ENCODE data around the gene MADD. TPM values are rescaled to one million over a fixed set of nuclear protein-coding genes. Genes with fewer than 3 reads are reported as not detected.
A peak's percentile ranks its signal among the peaks of the same experiment; 100 is the strongest.

The MADD gene
- total RNA-seq, 1 experiment from 2014 or later, result 24.8 TPM

DNA sequence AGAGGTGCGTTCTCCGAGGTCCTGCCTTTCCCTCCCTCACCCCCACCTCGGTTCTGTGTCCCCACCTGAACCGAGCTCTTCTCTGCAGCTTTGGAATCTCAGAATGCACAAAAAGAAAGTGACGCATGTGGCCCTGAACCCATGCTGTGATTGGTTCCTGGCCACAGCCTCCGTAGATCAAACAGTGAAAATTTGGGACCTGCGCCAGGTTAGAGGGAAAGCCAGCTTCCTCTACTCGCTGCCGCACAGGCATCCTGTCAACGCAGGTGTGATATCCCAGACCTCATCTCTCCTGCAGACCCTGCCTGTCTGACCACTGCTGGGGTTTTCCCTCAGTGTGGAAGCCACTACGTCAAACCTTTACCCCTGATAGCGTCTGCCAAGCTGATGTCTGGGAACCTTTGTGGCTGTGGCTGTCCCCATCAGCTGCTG lies 35.2 kb upstream of the MADD start:
- H3K4me1 Mint-ChIP-seq (ENCODE audit: insufficient read depth, unreplicated experiment), result peaks cover 11% of the 10 kb centered on the region
- CTCF ChIA-PET, result interaction anchor here (1.5 to 2.4 kb wide), 3 partner anchors 12 to 56 kb away, joined by 4 to 8 read pairs (median 7); partner anchors contain the start of gene ACP2
- peaks cover 95% of the 10 kb centered on the region for H3K36me3 Mint-ChIP-seq (ENCODE audit: insufficient read depth, unreplicated experiment)
- POLR2A ChIA-PET, result interaction anchor here (0.6 to 5.0 kb wide), 6 partner anchors 13 to 345 kb away, joined by 3 to 32 read pairs (median 6); partner anchors contain the start of genes ACP2 and DDB2
- no peak for TF ChIP-seq CTCF (IDR thresholded peaks at IDR 0.05; ENCODE audit: unreplicated experiment)
- intact Hi-C loops (cut with micrococcal nuclease), result no loop called here
- no peaks in the 10 kb centered on the region for H3K27me3 Mint-ChIP-seq (ENCODE audit: insufficient read depth, unreplicated experiment)
- H3K9me3 Mint-ChIP-seq (ENCODE audit: unreplicated experiment), result no peaks in the 10 kb centered on the region
- H3K4me3 Mint-ChIP-seq (ENCODE audit: unreplicated experiment), result no peak overlapping the region
- no TSS peak for BruUV-seq (replicated peaks)
- no peak for DNase-seq (ENCODE audit: unreplicated experiment)
- peak overlapping the region; percentile 72 for H3K27ac Mint-ChIP-seq (ENCODE audit: low read depth, unreplicated experiment)

DNA sequence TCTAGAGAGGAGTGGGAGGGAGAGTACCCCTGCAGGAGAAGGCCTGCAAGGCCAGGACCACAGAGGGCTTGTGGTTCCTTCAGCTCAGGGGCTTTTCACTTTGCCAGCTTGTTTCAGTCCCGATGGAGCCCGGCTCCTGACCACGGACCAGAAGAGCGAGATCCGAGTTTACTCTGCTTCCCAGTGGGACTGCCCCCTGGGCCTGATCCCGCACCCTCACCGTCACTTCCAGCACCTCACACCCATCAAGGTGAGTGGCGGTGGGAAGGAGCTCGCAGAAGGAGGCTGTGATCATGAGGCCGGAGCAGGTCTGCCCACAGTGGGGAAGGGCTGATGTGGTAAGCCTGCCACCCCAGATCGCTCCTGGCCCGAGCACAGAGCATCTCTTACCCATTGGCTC lies 34.8 kb upstream of the MADD start:
- Mint-ChIP-seq H3K4me1 (ENCODE audit: insufficient read depth, unreplicated experiment) (peaks cover 11% of the 10 kb centered on the region), H3K4me3 (ENCODE audit: unreplicated experiment) (no peak overlapping the region), H3K36me3 (ENCODE audit: insufficient read depth, unreplicated experiment) (peaks cover 94% of the 10 kb centered on the region), H3K27me3 (ENCODE audit: insufficient read depth, unreplicated experiment) (no peaks in the 10 kb centered on the region), H3K9me3 (ENCODE audit: unreplicated experiment) (no peaks in the 10 kb centered on the region), H3K27ac (ENCODE audit: low read depth, unreplicated experiment) (peak overlapping the region; percentile 72)
- intact Hi-C loops (cut with micrococcal nuclease), result no loop called here
- no TSS peak for BruUV-seq (replicated peaks)
- CTCF ChIA-PET, result interaction anchor here (0.6 to 2.4 kb wide), 5 partner anchors 12 to 54 kb away, joined by 3 to 7 read pairs (median 4); partner anchors contain the start of genes ACP2 and DDB2
- POLR2A ChIA-PET, result interaction anchor here (0.6 to 5.0 kb wide), 8 partner anchors 12 to 344 kb away, joined by 3 to 32 read pairs (median 4); partner anchors contain the start of genes ACP2 and DDB2
- DNase-seq (ENCODE audit: unreplicated experiment), result no peak
- TF ChIP-seq CTCF (IDR thresholded peaks at IDR 0.05; ENCODE audit: unreplicated experiment), result no peak

DNA sequence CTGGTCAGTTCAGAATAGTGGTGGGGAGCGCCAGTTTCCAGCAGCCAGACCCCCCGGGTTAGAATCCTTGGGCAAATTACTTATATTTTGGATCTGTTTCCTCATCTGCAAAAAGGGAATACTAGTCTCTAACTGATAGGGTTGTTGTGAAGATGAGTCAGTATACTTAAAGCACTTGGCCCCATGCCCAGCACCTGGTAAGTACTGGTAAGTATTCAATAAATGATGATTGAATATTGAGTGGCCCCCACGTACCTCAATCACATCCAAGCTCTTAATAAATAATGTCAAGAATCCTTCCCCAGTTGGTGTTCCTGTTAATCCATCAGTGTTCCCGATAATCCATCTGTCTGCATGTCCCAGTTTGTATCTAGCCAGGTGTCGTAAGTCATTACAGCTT lies 33.5 kb upstream of the MADD start:
- ChIA-PET POLR2A (interaction anchor here (0.8 to 5.0 kb wide), 8 partner anchors 10 to 51 kb away, joined by 3 to 32 read pairs (median 4); partner anchors contain the start of genes ACP2, DDB2 and NR1H3), CTCF (interaction anchor here (0.6 to 1.6 kb wide), 5 partner anchors 12 to 641 kb away, joined by 3 to 6 read pairs (median 4); partner anchors contain the start of genes ACP2 and DDB2)
- Mint-ChIP-seq H3K9me3 (ENCODE audit: unreplicated experiment) (no peaks in the 10 kb centered on the region), H3K4me3 (ENCODE audit: unreplicated experiment) (no peak overlapping the region), H3K27me3 (ENCODE audit: insufficient read depth, unreplicated experiment) (no peaks in the 10 kb centered on the region), H3K36me3 (ENCODE audit: insufficient read depth, unreplicated experiment) (peaks cover 92% of the 10 kb centered on the region), H3K27ac (ENCODE audit: low read depth, unreplicated experiment) (no peak overlapping the region), H3K4me1 (ENCODE audit: insufficient read depth, unreplicated experiment) (peaks cover 12% of the 10 kb centered on the region)
- BruUV-seq (replicated peaks), result no TSS peak
- TF ChIP-seq CTCF (IDR thresholded peaks at IDR 0.05; ENCODE audit: unreplicated experiment), result no peak
- intact Hi-C loops (cut with micrococcal nuclease), result no loop called here
- DNase-seq (ENCODE audit: unreplicated experiment), result peak; percentile 59

- H3K4me1 Mint-ChIP-seq (ENCODE audit: insufficient read depth, unreplicated experiment), result peaks cover 20% of the 10 kb centered on the region
- no peak overlapping the region for H3K4me3 Mint-ChIP-seq (ENCODE audit: unreplicated experiment)
- H3K36me3 Mint-ChIP-seq (ENCODE audit: insufficient read depth, unreplicated experiment), result peaks cover 89% of the 10 kb centered on the region
- no peak for TF ChIP-seq CTCF (IDR thresholded peaks at IDR 0.05; ENCODE audit: unreplicated experiment)
- H3K9me3 Mint-ChIP-seq (ENCODE audit: unreplicated experiment), result no peaks in the 10 kb centered on the region
- no peak overlapping the region for H3K27ac Mint-ChIP-seq (ENCODE audit: low read depth, unreplicated experiment)
- no peak for DNase-seq (ENCODE audit: unreplicated experiment)
- POLR2A ChIA-PET, result interaction anchor here (1.0 to 2.4 kb wide), 3 partner anchors 9 to 50 kb away, joined by 3 to 13 read pairs (median 5); partner anchors contain the start of gene ACP2
- BruUV-seq (replicated peaks), result no TSS peak
- intact Hi-C loops (cut with micrococcal nuclease), result no loop called here
- CTCF ChIA-PET, result interaction anchor here (0.8 to 1.3 kb wide), 3 partner anchors 8 to 28 kb away, joined by 3 to 4 read pairs (median 3); no protein-coding TSS in a partner anchor
- no peaks in the 10 kb centered on the region for H3K27me3 Mint-ChIP-seq (ENCODE audit: insufficient read depth, unreplicated experiment)
Measured at GRCh38 chr11:47239852-47240251, 30.1 kb upstream of the MADD start.
